Adipocyte (in vitro differentiated cells): ENCODE data around the gene GINM1.
A peak's percentile ranks its signal among the peaks of the same experiment; 100 is the strongest.

Source experiments
- DNase-seq: peaks from one replicate; pipeline ENCODE4 v3.0.0-alpha.2; 2015; ENCODE audit warnings: low read depth
- H3K27me3 ChIP-seq: replicated peaks from 2 replicates; pipeline ENCODE4 v1.7.0; 2013; ENCODE audit warnings: mild to moderate bottlenecking, low read length, moderate library complexity; ENCODE audit not compliant: control insufficient read depth, insufficient read depth
- H3K36me3 ChIP-seq: 2 replicates; pipeline ENCODE4 v1.7.0; 2013; ENCODE audit warnings: low read length, mild to moderate bottlenecking, moderate library complexity; ENCODE audit not compliant: control insufficient read depth, insufficient read depth, severe bottlenecking
- H3K4me1 ChIP-seq: 2 replicates; pipeline ENCODE4 v1.7.0; 2013; ENCODE audit warnings: mild to moderate bottlenecking, low read length, moderate library complexity; ENCODE audit not compliant: control insufficient read depth, insufficient read depth
- H3K4me3 ChIP-seq: 2 replicates; pipeline ENCODE4 v1.7.0; 2013; ENCODE audit warnings: mild to moderate bottlenecking, low read length, moderate library complexity
- H3K9ac ChIP-seq: 2 replicates; pipeline ENCODE4 v1.7.0; 2013; ENCODE audit warnings: mild to moderate bottlenecking, low read length, moderate library complexity
- H3K9me3 ChIP-seq: 2 replicates; pipeline ENCODE4 v1.7.0; 2013; ENCODE audit warnings: mild to moderate bottlenecking, low read length, moderate library complexity; ENCODE audit not compliant: control insufficient read depth

Gene GINM1

DNA sequence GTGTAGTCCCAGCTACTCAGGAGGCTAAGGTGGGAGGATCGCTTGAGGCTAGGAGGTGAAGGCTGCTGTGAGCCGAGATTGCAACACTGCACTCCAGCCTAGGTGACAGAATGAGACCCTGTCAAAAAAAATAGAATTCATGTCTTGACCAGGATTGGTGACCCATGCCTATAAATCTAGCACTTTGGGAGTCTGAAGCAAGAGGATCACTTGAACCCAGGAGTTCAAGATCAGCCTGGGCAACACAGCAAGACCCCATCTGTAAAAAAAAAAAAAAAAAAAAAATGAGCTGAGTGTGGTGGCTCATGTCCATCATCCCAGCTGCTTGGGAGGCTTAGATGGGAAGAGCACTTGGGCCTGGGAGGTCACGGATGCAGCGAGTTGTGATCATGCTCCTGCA lies 34.3 kb downstream of the GINM1 start:
- Histone ChIP-seq H3K9ac (no peak overlapping the region), H3K4me1 (no peaks in the 10 kb centered on the region), H3K9me3 (no peaks in the 10 kb centered on the region), H3K36me3 (peaks cover 40% of the 10 kb centered on the region), H3K4me3 (no peak overlapping the region), H3K27me3 (no peaks in the 10 kb centered on the region)
- DNase-seq: no peak

DNA sequence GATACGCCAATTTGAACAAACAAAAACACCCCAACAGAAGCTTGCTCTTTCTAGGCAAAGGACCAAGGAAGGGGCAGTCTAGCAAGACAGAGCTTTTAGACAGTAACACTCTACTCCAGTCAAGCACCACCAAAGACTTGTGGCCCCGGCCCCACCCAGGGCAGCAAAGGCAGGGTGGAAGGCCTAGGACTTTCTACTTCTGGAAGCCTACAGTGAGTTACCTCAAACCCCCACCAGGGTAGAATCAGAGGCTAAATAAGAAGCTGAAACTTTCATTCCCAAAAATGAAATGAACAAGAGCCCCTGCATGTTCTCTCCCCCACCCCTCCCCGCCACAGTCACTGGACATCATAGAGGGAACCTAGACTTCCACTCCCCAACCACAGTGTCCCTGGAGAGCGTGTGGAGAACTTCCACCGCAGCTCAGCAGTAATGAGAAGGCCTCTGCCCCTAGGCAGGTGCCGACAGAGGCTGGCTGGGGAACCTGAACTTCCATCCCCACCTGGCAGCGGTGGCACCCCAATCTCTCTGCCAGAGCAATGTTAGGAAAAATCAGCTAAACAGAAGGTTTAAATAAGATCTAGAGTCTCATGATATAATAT lies 42.3 kb downstream of the GINM1 start:
- H3K4me3 ChIP-seq: no peak overlapping the region
- H3K4me1 ChIP-seq: no peaks in the 10 kb centered on the region
- DNase-seq: no peak
- no peaks in the 10 kb centered on the region for H3K9me3 ChIP-seq
- peaks cover 15% of the 10 kb centered on the region for H3K36me3 ChIP-seq
- H3K9ac ChIP-seq: no peak overlapping the region
- no peaks in the 10 kb centered on the region for H3K27me3 ChIP-seq

DNA sequence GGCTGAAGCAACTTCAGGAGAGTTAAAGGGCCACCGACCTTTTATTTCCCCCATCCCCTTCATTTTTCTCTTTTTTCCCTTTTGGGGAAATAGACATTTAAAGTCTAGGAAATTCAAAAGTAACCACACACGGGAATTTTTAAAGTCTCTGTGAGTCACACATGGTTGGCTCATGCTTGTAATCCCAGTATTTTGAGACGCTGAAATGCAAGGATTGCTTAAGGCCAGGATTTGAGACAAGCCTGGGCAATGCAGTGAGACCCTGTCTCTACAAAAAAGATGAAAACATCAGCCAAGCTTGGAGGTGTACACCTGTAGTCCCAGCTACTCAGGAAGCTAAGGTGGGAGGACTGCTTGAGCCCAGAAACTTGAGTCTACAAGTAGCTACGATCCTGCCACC lies 48.2 kb downstream of the GINM1 start:
- Histone ChIP-seq H3K4me1 (no peaks in the 10 kb centered on the region), H3K36me3 (peaks cover 18% of the 10 kb centered on the region), H3K4me3 (no peak overlapping the region), H3K27me3 (no peaks in the 10 kb centered on the region), H3K9ac (no peak overlapping the region), H3K9me3 (no peaks in the 10 kb centered on the region)
- DNase-seq: peak; percentile 7

DNA sequence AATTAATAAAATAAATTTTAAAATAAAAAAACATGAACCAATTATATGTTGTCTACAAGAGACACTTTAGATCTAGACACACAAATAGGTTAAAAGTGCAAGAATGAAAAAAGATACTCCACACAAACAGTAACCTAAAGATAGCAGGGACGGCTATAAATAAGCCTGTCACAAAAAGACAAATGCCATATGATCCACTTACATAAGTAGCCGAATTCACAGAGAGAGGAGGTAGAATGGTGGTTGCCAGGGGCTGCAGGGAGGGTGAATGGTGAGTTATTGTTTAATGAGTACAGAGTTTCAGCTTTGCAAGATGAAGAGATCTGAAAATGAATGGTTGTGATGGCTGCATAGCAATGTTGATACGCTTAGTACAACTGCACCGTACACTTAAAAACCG lies 49.6 kb downstream of the GINM1 start:
- no peaks in the 10 kb centered on the region for H3K4me1 ChIP-seq
- DNase-seq: no peak
- no peak overlapping the region for H3K9ac ChIP-seq
- no peaks in the 10 kb centered on the region for H3K27me3 ChIP-seq
- peaks cover 29% of the 10 kb centered on the region for H3K36me3 ChIP-seq
- no peak overlapping the region for H3K4me3 ChIP-seq
- H3K9me3 ChIP-seq: no peaks in the 10 kb centered on the region

DNA sequence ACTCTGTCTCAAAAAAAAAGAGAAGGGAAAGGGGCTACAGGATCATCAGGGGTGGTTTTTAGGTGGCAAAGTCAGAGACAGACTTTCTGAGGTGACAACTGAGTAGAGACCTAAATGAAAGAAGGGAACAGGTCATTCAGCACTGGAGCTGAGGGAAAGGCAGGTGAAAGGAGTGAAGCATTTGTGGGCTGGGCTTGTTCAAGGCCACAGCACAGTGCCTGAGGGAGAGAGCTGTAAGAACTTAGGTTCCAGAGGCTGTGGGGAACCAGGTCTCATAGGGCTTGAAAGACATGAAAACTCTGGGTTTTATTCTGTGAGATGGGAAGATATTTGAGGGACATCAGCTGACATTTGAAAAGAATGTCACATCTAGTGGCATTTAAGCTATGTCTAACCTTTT lies 61.5 kb downstream of the GINM1 start:
- H3K9ac ChIP-seq: no peak overlapping the region
- H3K36me3 ChIP-seq: peaks cover 32% of the 10 kb centered on the region

DNA sequence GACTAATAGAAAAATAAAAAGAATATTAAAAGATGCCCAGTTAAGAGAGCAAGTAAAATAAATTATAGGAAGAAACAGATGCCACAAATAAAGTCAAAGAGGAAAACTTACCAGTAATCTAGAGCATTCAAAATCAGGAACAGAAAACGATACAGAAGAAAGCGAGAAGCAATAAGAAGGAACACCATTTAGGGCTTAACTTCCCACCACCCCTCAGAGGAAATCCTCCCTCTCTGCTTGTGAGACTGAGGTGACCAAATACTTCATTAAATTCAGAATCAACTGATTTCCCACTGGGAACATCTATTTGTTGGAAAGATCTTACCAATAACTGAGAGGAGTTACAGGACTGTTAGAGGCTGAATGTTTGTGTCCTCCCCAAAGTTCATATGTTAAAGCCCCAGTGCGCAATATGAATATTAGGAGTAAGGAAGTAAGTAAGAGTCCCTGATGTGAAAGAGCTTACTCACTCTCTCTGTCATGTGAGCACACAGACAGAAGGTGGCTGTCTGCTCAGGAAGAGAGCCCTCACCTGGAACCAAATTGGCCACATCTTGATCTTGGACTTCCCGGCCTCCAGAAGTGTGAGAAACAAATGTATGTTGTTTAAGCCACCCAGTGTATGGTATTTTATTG lies 62.8 kb downstream of the GINM1 start:
- no peak overlapping the region for H3K4me3 ChIP-seq
- H3K4me1 ChIP-seq: no peaks in the 10 kb centered on the region
- no peak for DNase-seq
- no peak overlapping the region for H3K9ac ChIP-seq
- H3K36me3 ChIP-seq: peaks cover 26% of the 10 kb centered on the region
- H3K27me3 ChIP-seq: no peaks in the 10 kb centered on the region
- H3K9me3 ChIP-seq: no peaks in the 10 kb centered on the region

More for the DNA sequence above, 61.5 kb downstream of the GINM1 start:
- Histone ChIP-seq H3K4me3 (no peak overlapping the region), H3K27me3 (no peaks in the 10 kb centered on the region), H3K9me3 (no peaks in the 10 kb centered on the region), H3K4me1 (no peaks in the 10 kb centered on the region)
- DNase-seq: no peak

DNA sequence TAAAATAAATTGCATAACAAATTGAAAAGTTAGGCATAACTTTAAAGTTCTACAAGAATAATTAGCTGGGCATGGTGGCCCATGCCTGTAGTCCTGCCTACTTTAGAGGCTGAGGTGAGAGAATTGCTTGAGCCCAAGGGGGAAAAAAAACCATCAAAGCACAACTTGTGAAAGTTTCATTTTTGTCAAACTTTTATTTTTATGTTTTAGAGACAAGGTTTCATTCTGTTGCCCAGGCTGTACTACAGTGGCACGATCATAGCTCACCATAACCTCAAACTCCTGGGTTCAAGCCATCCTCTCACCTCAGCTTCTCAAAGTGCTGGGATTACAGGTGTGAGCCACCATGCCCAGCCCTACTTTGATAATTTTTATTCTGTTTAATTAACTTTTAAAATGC lies 68.1 kb downstream of the GINM1 start:
- Histone ChIP-seq H3K36me3 (peaks cover 16% of the 10 kb centered on the region), H3K4me3 (no peak overlapping the region), H3K9me3 (no peaks in the 10 kb centered on the region), H3K9ac (no peak overlapping the region), H3K27me3 (no peaks in the 10 kb centered on the region), H3K4me1 (no peaks in the 10 kb centered on the region)
- no peak for DNase-seq

DNA sequence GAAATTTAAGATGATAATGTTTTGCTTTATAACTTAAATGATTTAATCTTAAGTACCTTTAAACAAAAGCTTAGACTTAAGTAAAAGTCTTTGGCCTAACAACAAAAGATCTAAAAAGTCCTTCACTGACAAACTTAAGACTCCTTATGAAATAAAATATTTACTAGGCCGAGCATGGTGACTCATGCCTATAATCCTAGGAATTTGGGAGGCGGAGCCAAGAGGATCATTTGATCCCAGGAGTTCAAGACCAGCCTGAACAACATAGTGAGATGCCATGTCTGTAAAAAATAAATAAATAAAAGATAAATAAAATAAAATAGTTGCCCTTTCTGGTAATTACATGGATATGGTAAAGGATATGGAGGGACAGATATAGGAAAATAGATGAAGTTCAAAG lies 69.9 kb downstream of the GINM1 start:
- Histone ChIP-seq H3K27me3 (no peaks in the 10 kb centered on the region), H3K9ac (no peak overlapping the region), H3K9me3 (no peaks in the 10 kb centered on the region), H3K4me3 (no peak overlapping the region), H3K4me1 (no peaks in the 10 kb centered on the region), H3K36me3 (peaks cover 7% of the 10 kb centered on the region)
- peak; percentile 64 for DNase-seq
